Measurements from ENCODE around the gene PDE8B.

Gene PDE8B

GRCh38 chr5:77355080-77355479 is 144.6 kb downstream of the PDE8B start:
- no peaks in the 10 kb centered on the region for H3K36me3 ChIP-seq (replicated peaks)
- H3K4me3 ChIP-seq (ENCODE audit: low read depth, low read length) = no peak overlapping the region
- H3K27ac ChIP-seq = no peak overlapping the region
- H3K27me3 ChIP-seq (replicated peaks) = no peaks in the 10 kb centered on the region
- no peak for TF ChIP-seq CTCF (IDR thresholded peaks at IDR 0.05; ENCODE audit: low read depth, low read length, missing control alignments)
- DNase-seq = no peak
- in situ Hi-C loops (cut with HindIII; ENCODE audit: low pct_ligation_motif_present, low sequenced_read_pairs) = no loop called here

- H3K27ac ChIP-seq = no peak overlapping the region
- in situ Hi-C loops (cut with HindIII; ENCODE audit: low pct_ligation_motif_present, low sequenced_read_pairs) = no loop called here
Observed at GRCh38 chr5:77355751-77356150, 145.3 kb downstream of the PDE8B start.

GRCh38 chr5:77356740-77357139 is 146.3 kb downstream of the PDE8B start:
- H3K27ac ChIP-seq = no peak overlapping the region
- no peaks in the 10 kb centered on the region for H3K27me3 ChIP-seq (replicated peaks)
- no peaks in the 10 kb centered on the region for H3K36me3 ChIP-seq (replicated peaks)
- TF ChIP-seq CTCF (IDR thresholded peaks at IDR 0.05; ENCODE audit: low read depth, low read length, missing control alignments) = peak; percentile 3
- in situ Hi-C loops (cut with HindIII; ENCODE audit: low pct_ligation_motif_present, low sequenced_read_pairs) = no loop called here
- DNase-seq = peak; percentile 48
- H3K4me3 ChIP-seq (ENCODE audit: low read depth, low read length) = no peak overlapping the region

More at GRCh38 chr5:77355751-77356150, 145.3 kb downstream of the PDE8B start:
- Histone ChIP-seq H3K36me3 (replicated peaks) (no peaks in the 10 kb centered on the region), H3K4me3 (ENCODE audit: low read depth, low read length) (no peak overlapping the region), H3K27me3 (replicated peaks) (no peaks in the 10 kb centered on the region)
- DNase-seq = no peak
- no peak for TF ChIP-seq CTCF (IDR thresholded peaks at IDR 0.05; ENCODE audit: low read depth, low read length, missing control alignments)

GRCh38 chr5:77358255-77359205 is 148.1 kb downstream of the PDE8B start:
- Histone ChIP-seq H3K4me3 (ENCODE audit: low read depth, low read length) (no peak overlapping the region), H3K36me3 (replicated peaks) (no peaks in the 10 kb centered on the region), H3K27me3 (replicated peaks) (no peaks in the 10 kb centered on the region), H3K27ac (no peak overlapping the region)
- in situ Hi-C loops (cut with HindIII; ENCODE audit: low pct_ligation_motif_present, low sequenced_read_pairs) = no loop called here
- TF ChIP-seq CTCF (IDR thresholded peaks at IDR 0.05; ENCODE audit: low read depth, low read length, missing control alignments) = no peak
- DNase-seq = no peak

- Histone ChIP-seq H3K4me3 (ENCODE audit: low read depth, low read length) (no peak overlapping the region), H3K36me3 (replicated peaks) (no peaks in the 10 kb centered on the region), H3K27ac (no peak overlapping the region), H3K27me3 (replicated peaks) (no peaks in the 10 kb centered on the region)
- in situ Hi-C loops (cut with HindIII; ENCODE audit: low pct_ligation_motif_present, low sequenced_read_pairs) = no loop called here
- DNase-seq = no peak
- TF ChIP-seq CTCF (IDR thresholded peaks at IDR 0.05; ENCODE audit: low read depth, low read length, missing control alignments) = no peak
Observed at GRCh38 chr5:77359231-77359630, 148.8 kb downstream of the PDE8B start.

All from brain microvascular endothelial cell (primary cell).